HG02623 (cell line): Measurements from ENCODE around the gene PPP4R2.
"Not testable (repeated sequence)": the region's sequence is repeated elsewhere in the genome, so short reads cannot be mapped to it uniquely, and the experiment has no call there.

Source experiments
- ATAC-seq: cut with Tn5 transposase; IDR thresholded peaks from one replicate; pipeline ENCODE4 v1.9.1; 2021; ENCODE audit warnings: moderate library complexity; ENCODE audit not compliant: unreplicated experiment

The PPP4R2 gene

DNA sequence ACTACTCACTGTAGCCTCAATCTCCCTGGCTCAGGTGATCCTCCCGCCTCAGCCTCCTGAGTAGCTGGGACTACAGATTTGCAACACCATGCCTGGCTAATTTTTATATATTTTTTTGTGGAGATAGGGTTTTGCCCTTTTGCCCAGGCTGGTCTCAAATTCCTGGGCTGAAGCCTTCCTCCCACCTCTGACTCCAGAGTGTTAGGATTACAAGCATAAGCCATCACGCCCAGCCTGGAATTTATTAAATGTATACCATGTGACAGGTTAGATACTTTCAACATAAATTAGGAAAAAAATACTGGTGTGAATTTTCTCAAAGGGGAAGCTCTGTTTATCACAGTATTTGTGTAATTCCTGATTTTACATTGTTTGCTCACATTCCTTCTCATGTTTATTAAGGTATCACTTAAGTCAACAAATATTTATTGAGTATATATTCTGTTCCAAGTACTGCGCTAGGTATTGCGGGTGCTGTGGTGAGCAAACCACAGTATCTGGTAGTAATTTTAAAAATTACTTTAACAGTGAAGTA lies 24.8 kb downstream of the PPP4R2 start:
- no peak for ATAC-seq

DNA sequence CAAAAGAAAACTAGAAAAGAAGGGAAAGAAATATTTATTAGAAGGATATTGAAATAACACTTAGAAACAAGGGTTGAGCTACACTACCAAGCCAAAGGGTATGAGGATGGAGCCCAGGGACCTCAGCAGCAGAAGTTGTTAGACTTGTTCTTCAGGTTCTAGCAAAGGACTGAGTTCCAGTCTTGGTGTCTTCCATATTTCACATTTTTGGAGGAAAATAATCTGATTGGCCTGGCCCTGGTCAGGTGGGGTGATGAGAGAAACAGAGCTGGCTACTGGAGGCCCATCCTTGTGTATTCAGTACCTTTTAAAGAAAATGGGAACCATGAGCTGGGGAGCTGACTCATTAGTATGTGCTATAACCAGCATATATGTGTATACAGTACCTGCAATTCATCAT lies 28.2 kb downstream of the PPP4R2 start:
- ATAC-seq: no peak

DNA sequence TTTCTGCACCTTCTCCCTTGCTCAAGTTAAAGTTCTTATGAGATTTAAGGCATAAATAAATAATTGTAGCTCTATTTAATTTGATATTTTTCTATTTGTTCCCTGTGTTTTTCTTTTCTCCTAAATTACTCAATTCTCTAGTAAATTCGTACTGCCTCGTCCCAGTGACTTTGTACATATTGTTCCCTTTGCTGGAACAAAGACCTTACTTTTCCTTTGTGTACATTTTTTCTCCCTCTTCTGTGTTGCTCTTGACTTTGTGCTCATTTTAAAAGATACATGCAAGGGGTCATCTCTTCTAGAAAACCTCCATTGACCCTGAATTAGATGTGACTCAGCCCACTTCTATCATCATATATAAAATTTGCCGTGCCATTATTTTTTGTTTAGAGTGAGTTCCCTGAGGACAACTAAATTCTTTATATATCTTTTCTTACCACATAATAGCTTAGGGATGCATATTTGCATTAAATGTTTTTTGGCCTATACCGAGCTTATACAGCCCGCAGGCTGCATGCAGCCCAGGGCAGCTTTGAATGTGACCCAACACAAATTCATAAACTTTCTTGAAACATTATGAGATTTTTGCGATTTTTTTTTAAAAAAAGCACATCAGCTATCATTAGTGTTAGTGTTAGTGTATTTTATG lies 29.6 kb downstream of the PPP4R2 start:
- ATAC-seq: no peak

DNA sequence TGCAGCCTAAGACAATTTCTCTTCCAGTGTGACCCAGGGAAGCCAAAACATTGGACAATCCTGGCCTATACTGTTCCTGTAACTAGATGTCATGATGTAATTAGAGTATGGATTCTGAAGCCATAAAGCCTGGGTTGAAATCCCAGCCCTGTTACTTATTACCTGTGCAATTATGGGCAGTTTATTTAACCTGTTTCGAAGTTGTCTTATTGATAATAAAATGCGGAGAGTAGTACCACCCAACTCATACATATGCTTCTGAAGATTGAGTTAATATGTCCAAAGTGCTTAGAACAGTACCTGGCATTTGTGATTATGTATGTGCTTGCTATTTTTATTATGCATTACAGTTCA lies 30.1 kb downstream of the PPP4R2 start:
- no peak for ATAC-seq

DNA sequence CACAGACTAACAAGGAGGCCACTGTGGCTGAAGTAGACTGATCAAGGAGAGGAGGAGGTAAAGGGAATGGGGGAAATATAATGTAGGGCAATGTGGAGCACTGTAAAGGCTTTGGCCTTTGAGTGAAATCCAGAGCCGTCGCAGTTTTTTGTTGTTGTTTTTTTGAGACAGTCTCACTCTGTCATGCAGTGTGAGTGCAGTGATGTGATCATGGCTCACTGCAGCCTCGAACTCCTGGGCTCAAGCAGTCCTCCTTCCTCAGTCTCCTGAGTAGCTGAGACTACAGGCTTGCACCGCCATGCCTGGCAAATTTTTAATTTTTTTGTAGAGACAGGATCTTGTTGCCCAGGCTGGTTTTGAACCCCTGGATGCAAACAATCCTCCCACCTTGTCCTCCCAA lies 32.2 kb downstream of the PPP4R2 start:
- ATAC-seq: no peak

DNA sequence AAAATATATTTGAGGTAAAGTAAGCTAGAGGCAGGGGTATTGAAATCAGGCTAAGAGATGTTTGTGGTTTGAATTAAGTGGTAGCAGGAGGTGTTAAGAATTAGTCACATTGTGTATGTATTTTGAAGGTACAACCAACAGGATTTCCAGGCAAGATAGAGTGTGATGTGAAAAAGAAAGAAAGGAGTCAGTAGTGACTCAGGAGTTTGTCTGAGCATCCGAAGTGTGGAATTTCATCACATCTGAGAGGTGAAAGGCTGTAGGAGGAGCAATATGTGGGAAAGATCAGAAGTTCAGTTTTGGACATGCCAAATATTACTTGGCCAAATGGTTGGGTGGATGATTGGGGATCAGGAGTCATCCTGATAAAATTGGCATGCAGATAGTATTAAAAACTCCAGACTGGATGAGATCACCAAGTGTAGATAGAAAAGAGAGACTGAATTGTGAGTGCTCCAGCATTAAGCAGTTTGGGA lies 32.7 kb downstream of the PPP4R2 start:
- ATAC-seq: no peak

DNA sequence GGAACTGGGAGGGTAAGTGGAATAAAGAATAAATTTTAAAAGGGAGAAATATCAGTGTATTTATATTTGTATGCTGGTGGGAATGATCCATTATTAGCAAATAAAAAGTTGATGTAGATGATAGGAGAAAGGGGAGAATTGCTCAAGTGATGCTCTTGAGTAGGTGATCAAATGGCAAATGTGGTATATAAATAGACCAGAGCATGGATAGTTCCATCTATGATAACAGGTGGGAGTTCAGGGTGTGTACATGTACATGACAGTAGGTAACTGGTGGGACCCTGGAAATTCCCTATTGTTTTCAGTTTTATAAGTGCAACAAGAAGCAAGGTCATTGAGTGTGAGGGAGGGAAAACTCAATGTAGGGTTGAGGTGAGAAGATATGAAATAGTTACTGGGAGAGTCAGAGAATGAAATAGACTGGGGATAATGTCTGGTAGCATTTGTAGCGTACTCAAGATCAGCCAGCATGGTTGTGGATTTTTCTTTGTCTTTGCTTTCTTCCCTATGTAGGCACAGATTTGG lies 33.5 kb downstream of the PPP4R2 start:
- ATAC-seq: no peak

DNA sequence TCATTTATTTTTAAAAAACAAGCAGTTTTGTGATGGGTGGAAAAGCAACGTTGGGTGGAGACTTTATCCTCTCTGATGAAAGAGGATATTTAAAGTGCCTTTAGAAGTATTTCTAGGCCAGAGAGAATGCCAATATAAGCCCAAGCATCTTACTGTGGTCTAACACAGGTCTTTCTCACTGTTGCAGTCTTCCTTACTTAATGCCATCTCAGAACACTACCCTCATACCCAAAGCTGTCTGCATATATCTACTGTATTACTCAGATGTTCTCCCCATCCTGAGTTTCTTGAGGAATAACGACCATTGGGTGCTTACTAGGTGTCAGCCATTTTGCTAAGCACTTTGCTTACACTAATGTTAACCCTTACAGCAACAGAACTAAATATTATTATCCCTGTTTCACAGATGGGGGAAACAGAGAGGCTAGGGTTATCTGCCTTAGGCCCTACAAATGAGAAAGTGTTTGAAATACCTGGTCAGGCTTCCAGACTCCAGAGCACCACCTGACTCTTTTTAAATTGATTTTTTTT lies 35.0 kb downstream of the PPP4R2 start:
- ATAC-seq: no peak

DNA sequence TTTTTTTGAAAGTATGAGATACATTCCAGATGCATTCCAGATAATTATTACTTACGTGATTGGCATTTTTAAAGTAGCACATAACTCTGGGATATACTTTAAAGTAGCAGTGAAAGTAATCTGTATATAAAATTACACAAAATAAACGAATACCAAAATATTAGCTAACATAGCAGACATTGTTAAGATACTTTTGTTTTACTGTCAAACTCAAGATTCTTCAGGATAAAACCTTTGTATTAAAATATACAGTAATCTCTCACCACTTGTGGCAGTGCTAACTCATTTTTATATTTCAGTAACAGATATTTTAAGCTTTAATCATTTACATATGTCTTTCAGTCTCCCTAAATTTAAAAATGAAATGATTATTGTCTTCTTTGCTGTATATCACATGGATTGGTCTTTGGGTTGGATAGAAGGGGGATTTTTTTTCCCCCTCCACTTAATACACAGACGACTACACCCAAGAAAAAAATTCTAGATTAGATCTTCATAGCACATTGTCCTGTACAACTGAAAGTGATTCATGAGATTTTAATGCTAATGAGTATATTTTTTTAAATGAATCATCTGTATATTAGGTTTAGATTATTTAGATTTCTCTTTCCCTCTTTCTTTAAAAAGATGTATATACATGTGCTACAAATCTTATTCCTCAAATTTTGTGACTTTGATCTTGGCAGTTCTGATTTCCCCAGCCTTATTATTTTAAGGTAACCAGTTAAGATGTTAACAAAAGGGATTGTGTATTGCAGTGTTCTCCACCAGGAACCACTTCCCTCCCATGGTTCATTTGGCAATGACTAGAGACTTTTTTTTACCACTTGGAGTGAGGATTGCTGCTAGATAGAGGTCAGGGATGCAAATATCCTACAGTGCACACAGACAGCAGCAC lies 40.3 kb downstream of the PPP4R2 start:
- ATAC-seq: no peak

DNA sequence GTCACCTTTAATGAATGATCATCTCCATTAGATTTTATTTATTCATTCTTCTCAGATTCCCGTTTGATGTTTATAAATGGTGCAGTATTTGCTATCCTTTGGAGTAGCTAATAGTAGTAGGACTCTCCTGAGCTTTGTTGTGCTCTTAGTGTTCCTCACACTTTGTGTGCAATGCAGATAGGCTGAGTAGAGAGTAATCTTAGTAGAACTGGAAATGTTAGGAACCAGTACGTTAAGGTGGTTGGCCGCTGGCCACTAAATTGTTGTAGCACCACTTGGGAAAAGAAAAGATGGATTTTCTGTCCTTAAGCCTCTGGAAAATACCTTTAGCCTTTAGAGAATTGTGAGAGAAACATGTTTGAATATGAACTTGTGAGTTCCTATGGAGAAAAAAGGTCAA lies 44.9 kb downstream of the PPP4R2 start:
- no peak for ATAC-seq

DNA sequence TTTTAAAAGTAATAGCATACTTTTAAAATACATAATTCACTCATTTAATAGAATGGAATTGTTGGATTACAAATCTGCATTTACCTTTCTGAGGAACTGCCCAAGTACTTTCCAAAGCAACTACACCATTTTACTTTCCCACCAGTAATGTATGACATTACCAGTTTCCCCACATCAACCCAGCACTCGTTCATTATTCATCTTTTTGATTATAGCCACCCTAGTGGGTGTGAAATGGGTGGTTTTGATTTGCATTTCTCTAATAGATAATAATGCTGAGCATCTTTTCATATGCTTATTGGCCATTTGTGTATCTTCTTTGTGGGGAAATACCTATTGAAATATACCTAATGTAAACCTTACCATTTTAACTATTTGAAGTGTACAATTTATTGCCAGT lies 46.8 kb downstream of the PPP4R2 start:
- ATAC-seq: no peak

DNA sequence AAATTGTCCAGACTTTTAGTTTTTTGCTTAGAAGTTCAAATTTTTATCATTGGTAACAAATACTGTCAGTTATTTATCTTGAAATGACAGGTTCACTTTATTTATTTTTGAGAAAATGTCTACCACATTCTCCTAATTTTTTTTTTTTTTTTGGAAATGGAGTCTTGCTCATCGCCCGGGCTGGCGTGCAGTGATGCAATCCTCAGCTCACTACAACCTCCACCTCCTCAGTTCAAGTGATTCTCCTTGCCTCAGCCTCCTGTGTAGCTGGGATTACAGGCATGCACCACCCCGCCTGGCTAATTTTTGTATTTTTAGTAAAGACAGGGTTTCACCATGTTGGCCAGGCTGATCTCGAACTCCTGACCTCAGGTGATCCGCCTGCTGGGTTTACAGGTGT lies 48.8 kb downstream of the PPP4R2 start:
- no peak for ATAC-seq

DNA sequence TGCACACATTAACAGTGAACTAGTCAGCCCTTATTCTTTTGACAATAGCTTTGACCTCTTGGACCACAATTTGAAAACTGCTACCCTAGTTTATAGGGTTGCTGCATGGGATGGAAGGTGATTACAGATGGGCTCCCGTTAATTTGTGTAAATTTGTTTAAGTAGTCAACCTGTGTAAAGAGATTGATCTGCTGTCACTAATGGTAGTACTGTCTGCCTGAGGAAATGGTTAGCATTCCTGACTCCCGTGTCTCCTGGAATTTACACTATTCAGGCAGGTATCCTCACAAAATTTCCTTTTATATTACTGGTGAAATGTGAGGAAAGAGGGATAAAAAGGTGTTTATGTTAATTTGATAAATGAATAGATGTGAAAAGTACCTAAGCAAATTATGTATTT lies 49.6 kb downstream of the PPP4R2 start:
- ATAC-seq: no peak

DNA sequence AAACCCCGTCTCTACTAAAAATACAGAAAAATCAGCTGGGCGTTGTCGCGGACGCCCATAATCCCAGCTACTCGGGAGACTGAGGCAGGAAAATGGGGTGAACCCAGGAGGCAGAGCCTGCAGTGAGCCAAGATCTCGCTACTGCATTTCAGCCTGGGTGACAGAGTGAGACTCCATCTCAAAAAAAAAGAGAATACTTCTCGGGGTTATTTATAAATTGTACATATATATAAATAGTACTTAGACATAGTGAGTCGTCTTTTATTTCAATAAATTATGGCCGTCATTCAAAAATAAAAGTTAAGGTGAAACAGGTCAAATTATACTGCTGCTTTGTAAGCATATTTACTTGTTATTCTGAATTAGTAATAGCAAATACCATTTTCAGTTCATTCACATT lies 52.7 kb downstream of the PPP4R2 start:
- no peak for ATAC-seq

DNA sequence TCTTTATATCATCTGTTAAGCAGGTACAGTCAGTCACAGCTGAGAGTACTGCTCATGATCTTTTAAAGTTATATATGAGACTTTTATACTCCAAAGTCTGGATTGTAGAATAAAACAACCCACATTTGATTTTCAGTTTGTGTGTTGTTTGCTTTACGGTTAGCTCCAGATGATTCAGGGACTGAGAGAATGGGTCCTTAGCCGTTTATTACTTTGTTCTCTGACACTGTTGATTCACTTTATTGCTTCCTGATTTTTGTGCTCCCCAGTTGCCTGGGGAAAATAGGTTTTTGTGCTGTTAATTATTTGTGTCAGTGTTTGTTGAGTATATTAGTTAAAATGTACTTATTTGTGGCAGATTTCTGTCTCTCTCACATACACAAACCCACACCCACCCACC lies 56.2 kb downstream of the PPP4R2 start:
- no peak for ATAC-seq

DNA sequence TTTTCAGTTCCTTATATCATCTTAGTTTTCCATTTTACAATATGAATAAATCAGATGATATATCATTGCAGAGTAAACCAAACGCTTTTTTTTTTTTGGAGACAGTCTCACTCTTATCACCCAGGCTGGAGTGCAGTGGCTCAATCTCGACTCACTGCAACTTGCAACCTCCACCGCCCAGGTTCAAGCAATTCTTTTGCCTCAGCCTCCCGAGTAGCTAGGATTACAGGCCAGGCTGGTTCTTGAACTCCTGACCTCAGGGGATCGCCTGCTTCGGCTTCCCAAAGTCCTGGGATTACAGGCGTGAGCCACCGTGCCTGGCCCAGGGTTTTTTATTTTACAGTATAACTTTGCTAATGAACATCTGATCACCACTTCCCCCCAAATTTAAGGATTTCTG lies 59.0 kb downstream of the PPP4R2 start:
- no peak for ATAC-seq

DNA sequence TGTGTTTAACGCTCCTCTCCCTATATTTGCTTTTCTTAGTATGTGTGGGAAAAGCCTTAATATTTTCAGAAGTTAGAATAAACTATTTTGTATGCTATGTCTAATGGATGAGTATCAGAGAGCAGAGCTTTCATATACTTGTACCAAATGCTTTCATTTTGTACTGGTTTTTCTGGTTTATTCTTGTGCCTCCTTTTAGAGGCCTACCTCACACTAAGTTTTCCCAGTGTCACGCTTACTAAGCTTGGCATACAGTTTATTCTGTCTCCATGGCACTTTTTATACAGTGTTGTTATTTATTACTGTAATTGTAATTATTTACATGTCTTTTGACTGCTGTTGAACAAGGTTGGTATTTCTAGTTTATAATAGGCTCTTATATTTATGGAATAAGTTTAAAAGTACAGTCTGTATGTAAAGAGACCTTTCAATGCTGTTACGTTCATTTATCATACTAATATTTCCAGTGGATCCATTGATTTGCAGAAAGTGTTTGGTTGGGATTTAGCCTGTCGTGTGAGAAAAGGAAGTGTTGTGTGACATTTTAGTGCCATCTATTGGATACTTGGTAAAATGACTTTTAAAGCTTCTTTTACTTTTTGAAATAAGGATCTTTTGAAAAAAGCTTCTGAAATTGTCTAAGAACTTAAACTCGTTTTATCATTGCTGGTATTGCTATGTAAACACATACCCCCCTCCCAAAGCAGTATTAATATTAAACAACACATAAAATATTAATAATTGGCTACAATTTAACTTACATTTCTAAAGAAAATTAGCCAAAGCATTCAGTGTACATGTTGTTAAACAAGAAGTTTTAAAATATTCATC lies 59.6 kb downstream of the PPP4R2 start:
- ATAC-seq: no peak

DNA sequence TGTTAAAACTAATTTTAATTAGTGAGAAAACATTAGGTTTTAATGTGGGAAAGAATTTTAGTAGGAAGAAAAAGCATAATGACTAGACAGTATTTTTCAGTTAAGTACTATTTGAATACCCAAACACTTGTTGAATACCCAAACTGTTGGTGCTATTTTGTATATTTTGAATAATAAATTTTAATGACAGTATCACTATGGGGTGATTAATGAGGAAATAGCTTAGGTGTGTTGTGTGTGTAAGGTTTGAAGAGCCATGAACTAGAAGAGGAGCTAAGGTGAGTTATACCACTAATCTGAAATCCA lies 60.2 kb downstream of the PPP4R2 start:
- no peak for ATAC-seq

DNA sequence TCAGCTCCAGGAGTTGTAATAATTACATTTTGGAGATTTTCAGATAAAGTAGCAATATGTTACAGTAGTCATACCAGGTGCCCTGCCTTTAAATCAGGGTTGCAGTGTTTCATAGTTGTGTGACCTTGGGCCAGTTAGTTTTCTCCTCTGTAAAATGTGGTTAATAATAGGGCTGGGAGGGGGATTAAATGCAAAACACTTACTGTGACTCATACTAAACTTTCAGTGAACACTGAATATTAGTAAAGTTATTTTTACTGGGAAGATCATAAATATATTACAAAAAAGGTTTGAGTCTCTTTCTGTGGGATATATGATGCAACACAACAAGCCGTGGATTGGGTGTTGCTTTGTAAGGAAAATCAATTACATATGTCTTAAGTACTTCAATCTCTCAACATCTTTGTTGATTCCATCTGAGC lies 63.7 kb downstream of the PPP4R2 start:
- no peak for ATAC-seq

DNA sequence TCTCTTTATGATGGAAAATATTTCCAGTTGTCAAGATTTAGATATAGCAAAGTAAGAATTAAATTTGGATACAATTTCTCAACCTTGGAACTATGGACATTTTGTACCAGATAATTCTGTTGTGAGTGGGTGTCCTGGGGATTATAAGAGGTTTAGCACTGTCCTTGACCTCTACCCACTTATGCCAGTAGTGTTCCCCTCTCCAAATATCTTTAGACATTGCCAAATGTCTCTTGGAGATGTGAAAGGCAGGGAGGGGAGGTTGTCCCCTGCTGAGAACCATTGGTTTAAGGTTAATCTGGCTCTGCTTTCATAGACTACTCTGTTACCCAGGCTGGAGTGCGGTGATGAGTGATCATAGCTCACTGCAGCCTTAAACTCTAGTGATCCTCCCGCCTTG lies 64.8 kb downstream of the PPP4R2 start, which contains the start of gene EBLN2:
Gene EBLN2 (plus strand): TSS at position 244 of the 400 bp plus-strand sequence. CDS start 423 bp downstream, outside the sequence.
- ATAC-seq: no peak

DNA sequence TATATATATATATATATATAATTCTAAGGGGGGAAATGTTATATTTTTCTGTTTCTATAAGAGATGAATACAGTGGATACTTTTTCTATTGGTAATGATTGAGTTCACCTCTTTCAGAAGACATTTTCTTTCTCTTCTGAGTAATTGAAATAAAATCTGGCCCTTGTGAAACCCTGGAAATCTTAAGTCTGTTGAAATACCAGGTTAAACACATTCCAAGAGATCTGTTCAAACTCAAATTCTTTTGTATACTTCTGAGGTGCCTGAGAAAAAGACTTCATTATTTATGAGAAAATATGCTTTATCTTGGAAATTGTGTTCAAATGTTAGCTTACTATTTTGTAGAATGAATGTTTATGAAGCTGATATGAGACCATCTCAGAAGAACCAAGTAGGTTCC lies 69.6 kb downstream of the PPP4R2 start:
- ATAC-seq: not testable (repeated sequence)
